ENCODE data around the gene MN1. TPM values are rescaled to one million over a fixed set of nuclear protein-coding genes. Genes with fewer than 3 reads are reported as not detected.

The MN1 gene
- 4.6 and 7.2 TPM in 2 replicates for total RNA-seq

DNA sequence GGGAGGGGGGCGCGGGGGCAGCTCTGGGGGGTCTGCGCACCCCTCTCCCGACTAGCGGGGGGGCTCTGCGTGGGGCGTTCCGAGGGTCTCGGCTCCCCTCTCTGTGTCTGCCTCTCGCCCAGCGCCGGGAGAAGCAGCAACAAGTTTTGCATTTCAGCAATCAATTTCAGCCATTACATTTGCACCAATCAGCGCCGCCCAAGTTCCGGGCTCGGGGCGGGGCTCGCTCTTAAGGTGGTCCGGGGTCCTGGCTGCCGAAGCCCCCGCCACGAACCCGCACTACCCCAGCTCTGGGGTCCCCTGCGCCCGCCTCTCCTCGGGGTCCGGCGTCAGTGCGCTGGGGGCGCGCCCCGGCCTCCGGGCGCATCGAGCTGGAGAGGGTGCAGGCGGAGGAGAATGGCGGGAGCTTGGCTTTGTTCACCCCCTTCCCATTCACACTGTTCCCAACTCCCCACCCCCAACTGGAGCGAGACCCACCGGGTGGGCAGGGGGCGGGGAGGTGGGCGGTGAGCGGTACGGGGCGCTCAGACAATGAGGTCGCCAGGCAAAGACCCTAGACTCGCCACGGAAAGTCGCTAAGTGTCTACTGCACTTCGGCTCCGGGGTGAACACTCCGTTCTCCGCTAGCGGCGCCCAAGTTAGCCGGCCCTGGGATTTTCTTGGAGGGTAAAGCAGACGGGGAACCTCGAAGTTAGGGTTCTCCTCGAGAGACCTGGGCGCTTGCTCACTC is at the start of gene MN1:
Gene MN1, minus strand, starts transcription at position 141 of the 730 bp plus-strand sequence. CDS start 1,213 bp downstream, outside the sequence.

Other genes with a start within 250 kb of the MN1 start
- gene PITPNB, start 117.5 kb upstream of the MN1 start, total RNA-seq, result 21.7 and 25.9 TPM in 2 replicates

All from placental pericyte (primary cell).